Activated CD4-positive, alpha-beta T cell treated with anti-CD3 and anti-CD28 coated beads for 48 hours (primary cell): Measurements from ENCODE around the gene VSTM5.
"Not testable (repeated sequence)": the region's sequence is repeated elsewhere in the genome, so short reads cannot be mapped to it uniquely, and the experiment has no call there.

Experiments used
- DNase-seq: peaks from one replicate; pipeline ENCODE4 v3.0.0-alpha.2; 2020

VSTM5 gene, protein sequence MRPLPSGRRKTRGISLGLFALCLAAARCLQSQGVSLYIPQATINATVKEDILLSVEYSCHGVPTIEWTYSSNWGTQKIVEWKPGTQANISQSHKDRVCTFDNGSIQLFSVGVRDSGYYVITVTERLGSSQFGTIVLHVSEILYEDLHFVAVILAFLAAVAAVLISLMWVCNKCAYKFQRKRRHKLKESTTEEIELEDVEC

DNA sequence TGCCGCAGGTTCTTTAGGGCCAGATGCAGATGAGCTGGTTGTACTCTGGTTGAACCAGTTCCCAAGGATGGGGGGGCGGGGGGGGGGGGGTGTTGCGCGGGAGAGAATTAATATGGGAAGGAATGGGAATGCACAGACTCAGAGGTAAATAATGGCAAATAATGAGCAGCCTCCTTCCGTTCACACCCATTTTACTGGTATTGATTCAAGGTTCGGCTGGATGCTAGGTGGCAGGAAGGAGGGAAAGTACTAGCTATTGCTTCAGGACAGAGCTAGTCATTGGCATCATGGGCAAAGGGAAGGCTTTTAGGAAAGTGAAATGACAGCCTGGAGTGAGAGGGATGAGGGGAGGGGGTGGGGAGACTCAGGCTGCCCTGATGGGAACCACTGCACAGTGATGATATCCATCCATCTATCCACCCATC lies at the start of gene VSTM5:
Gene VSTM5 (minus strand): TSS at position 25 of the 425 bp plus-strand sequence. CDS start 116 bp downstream, outside the sequence.
- DNase-seq: no peak

- peak; percentile 10 for DNase-seq
Measured at GRCh38 chr11:93895106-93895862, 44.9 kb upstream of the VSTM5 start.

DNA sequence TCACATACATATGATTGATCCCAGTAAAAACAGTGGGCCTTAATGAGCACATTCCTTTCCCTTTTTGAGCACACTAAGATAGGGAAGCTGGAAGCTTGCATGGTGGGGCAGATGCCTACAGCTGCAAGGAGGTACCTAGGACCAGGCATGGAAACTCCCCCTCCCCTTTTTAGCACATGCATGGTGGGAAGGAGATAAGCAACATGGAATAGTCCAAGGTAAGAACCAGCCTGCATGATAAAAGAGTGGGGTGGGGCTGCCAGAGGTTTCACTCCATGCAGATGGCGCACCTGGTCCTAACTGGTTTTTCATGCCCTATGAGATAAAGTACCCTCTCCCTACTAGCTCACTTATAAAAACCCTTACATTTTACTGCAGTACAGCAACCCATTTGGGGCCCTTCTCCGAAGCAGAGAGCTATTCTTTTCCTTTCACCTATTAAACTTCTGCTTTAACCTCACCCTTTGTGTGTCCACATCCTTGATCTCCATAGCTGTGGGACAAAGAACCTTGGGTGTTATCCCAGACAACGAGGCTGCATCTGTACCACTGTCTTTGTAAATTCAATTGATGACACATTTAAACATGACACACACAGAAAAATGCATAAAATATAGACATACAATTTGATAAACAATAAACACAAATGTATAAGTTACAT lies 40.1 kb upstream of the VSTM5 start:
- DNase-seq: no peak

GRCh38 chr11:93887111-93887510 lies 36.7 kb upstream of the VSTM5 start:
- no peak for DNase-seq

- DNase-seq: not testable (repeated sequence)
Measured at GRCh38 chr11:93879114-93879513, 28.7 kb upstream of the VSTM5 start.

GRCh38 chr11:93875637-93876036 lies 25.2 kb upstream of the VSTM5 start:
- no peak for DNase-seq

- DNase-seq: no peak
Measured at GRCh38 chr11:93871526-93871925, 21.1 kb upstream of the VSTM5 start.

DNA sequence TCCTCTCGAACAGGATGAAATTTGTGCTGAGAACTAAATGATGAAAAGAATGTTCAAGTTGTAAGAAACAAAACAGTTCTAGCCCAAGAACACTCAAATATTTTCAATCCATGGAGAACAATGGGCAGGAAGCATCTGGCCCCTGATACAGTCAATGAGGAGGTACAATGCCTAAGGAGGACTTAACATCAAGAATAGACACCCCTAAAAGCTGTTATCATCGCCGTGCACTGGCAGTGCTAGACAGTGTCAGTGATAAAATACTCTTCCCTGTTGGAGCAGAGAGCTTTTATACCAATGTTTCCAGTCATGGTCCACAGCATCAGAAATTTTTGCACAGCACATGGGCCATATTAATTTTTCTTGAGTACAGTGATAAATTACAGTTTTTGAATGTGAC lies 20.2 kb upstream of the VSTM5 start:
- DNase-seq: no peak

- no peak for DNase-seq
Measured at GRCh38 chr11:93869830-93870229, 19.4 kb upstream of the VSTM5 start.

DNA sequence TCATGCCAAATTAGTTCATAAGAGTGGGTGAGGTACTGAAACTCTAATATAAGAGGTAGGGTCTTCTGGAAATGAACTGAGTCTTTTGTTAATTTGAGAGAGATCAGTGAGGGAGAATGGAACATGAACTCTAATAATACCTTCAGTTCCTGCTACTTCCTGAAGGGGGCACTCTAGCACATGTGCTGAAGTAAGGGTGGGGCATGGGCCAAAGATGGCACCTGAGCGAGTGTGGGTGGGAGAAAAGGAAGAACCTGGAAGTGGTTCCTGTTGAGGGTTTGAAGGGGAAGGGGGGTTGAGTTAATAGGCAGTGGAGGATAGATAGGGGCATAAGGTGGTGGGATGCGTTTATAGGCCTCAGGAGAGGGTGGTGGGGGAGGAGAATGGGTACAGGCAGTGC lies 18.0 kb upstream of the VSTM5 start:
- not testable (repeated sequence) for DNase-seq

DNA sequence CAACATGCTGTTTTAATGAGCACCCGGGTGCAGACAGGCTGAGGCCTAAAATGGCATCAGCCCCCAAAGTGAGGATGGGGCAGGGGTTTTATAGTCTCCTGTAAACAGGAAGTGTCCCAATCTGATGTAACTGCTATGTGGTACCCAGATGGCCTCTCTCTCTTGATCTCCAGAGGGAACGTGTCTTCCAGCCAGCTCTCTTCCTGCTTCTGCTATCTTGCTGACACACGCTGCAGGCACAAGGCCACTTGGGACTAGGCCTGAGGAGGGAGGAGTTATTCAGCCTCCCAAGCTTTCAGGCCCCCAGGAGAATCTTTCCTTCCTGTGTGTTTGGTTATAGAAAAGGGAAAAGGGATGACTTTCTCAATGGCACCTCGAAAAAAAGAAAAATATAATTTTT lies 11.4 kb upstream of the VSTM5 start:
- no peak for DNase-seq

DNA sequence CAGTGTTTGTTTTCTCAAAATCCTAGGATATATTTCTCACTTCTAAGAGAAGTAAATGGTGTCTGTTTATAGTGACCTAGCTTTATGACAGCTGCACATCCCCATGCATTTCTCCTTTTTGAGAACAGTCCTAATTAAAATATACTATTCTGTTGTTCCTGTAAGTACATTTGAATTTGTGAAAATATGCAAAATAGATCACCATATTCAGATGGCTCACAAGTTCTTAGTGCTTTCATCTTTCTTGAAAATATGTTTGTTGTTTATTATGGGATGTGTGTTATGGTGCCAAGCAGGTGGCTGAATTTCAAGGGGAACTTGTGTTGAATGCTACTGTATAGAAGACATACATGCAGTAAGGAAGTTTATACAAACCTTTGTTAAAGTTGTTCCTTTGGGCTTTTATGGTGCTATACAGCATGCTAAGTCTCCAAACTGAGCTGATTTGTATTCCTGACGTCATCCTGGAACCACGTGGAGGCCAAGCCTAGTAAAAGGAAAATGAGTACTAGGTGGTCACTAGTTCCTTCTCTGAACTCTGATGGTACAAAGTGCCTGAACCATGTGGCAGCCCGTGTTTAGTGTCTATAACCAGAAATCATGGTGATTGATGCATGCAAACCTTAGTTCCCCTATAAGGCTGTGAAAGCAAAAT lies 7.8 kb upstream of the VSTM5 start:
- DNase-seq: no peak

DNA sequence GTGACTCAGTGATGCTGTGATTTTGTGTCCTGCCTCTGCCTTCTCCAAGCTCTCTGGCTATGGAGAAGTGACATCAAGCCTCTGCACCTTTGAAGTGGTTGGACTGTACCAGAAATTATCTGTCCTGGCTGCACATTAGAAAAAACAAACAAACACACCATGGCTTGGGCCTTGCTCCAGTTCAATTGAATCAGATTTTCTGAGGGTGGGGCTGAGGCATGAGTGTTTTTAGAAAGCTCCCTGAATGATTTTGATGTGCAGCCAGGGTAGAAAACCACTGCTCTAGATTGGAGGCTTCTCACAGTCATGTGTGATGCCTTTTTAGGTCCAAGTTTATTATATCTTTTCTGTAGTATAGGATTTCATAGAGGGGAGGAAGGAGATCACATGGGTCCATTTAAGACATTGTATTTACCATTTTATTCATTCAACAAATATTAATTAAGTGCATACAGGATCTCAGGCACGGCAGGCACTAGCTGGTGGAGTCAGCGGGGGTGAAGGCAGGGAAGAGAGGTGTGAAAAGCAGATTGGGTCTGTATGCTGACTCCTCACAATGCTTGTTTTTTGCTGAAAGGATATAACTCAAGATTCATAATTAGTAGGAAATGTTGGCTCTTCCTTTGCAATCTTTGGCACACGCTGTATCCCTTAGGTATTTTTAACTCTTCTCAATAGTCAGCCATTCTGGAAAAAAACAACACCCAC lies 7.1 kb upstream of the VSTM5 start:
- DNase-seq: no peak

GRCh38 chr11:93852242-93852641 lies 1.8 kb upstream of the VSTM5 start:
- no peak for DNase-seq

- no peak for DNase-seq
Measured at GRCh38 chr11:93849751-93850593, 446 bp downstream of the VSTM5 start.

DNA sequence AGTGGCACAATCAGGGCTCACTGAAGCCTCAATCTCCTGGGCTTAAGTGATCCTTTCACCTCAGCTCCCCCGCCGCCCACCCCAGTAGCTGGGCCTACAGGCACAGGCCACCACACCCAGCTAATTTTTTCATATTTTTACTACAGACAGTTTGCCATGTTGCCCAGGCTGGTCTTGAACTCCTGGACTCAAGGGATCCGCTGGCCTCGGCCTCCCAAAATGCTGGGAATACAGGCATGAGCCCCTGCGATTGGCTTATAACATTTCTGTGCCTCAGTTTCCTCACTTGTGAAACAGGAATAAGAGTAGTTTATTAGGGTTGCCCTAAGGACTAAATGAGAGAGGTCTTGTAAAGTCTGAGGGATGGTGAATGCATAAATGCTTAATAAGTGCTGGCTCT lies 1.2 kb downstream of the VSTM5 start:
- no peak for DNase-seq

DNA sequence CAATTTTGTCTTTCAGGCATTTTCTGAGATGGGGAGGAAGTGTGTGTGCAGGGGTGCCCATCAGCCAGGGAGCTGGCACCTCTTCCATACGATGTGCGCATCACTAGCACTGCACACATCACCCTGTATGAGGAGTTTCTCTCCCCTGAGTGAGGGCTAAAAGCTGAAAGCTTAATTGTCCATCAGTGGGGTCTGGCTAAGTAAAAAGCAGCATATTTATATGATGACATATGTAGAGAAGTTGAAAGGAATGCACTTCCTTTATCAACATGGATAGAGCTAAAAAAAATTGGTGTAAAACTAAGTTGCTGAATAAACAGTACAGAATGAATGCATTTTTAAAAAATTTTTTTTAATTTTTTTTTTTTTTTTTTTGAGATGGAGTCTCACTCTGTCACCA lies 4.0 kb downstream of the VSTM5 start:
- no peak for DNase-seq

GRCh38 chr11:93845181-93846092 lies 5.0 kb downstream of the VSTM5 start:
- no peak for DNase-seq

GRCh38 chr11:93844568-93844967 lies 5.8 kb downstream of the VSTM5 start:
- no peak for DNase-seq

GRCh38 chr11:93843906-93844305 lies 6.5 kb downstream of the VSTM5 start:
- DNase-seq: no peak

DNA sequence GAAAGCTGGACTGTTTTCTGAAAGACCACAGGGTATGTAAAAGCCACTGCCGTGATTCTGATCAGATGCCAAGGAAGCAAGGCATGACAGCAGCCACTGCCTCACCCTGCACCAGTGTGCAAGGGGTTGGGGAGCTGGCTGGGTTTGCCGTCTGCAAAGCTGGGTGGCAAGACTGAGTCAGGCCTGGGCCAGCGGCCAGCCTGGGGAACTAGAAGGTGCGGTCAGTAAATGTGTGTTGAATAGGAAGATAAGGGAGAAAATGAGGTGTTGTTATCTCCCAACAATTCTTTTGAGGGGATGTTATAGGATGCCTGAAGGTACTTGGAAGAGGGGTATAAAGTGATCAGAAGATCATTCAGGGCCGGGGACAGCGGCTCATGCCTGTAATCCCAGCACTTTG lies 8.0 kb downstream of the VSTM5 start:
- DNase-seq: no peak
